K562 (cell line): ENCODE results near the gene SLX4IP. TPM values are rescaled to one million over a fixed set of nuclear protein-coding genes. Genes with fewer than 3 reads are reported as not detected.
A peak's percentile ranks its signal among the peaks of the same experiment; 100 is the strongest.

Experiments used
- ATAC-seq: fragments of 200-7000 bp; cut with Tn5 transposase; 3 replicates; pipeline ENCODE4 v1.9.1; 2020; ENCODE audit warnings: moderate library complexity
- BruUV-seq: library from RNA; stranded (reverse); fragments of 400-500 nt; replicated peaks from 2 replicates; lab custom pipeline; 2021; lab: Mats Ljungman, UMichigan
- CTCF ChIA-PET: fragments of 300-600 bp; formaldehyde crosslinking; extraction: SDS; loops from one replicate; lab custom pipeline; 2021; ENCODE audit warnings: low intra/inter-chr PET ratio; lab: Yijun Ruan, JAX
- POLR2A ChIA-PET: fragments of 300-600, 350-650 bp; sonication (Branson Sonifier 250); formaldehyde crosslinking; extraction: SDS; loops from one replicate; lab custom pipeline; 2021; ENCODE audit warnings: antibody characterized with exemption, inconsistent platforms; lab: Yijun Ruan, JAX
- DNase-seq, 4 experiments: peaks; one replicate each; pipeline versions ENCODE4 v3.0.0 to v3.0.0-alpha.2; 2011 to 2018; ENCODE audit warnings: low spot score in 3 of 4, mixed read lengths in 3 of 4; ENCODE audit errors: extremely low read depth in 1 of 4
- FAIRE-seq: peaks from 2 replicates; lab custom pipeline; 2011; peaks lifted over from hg19 to GRCh38; lab: Jason Lieb, UNC
- H2AFZ ChIP-seq: 2 replicates; pipeline ENCODE4 v1.6.0; 2011; ENCODE audit warnings: low read depth, low read length, control low read depth, inconsistent platforms
- H3K27ac ChIP-seq: fragments of 200-600 bp; 3 replicates; pipeline ENCODE4 v1.8.0; 2011; ENCODE audit warnings: low read depth, mild to moderate bottlenecking, control low read depth, inconsistent platforms, low read length, moderate library complexity, mixed read lengths; ENCODE audit errors: extremely low read depth
- H3K27me3 ChIP-seq, 2 experiments: fragments of 300-600 bp in 1 of 2; 2 replicates in 1 of 2; 3 replicates in 1 of 2; pipeline versions ENCODE4 v1.6.0 to v1.8.0; 2011; ENCODE audit warnings: inconsistent platforms in 2 of 2, low read length in 2 of 2, mild to moderate bottlenecking in 1 of 2, mixed read lengths in 1 of 2, moderate library complexity in 1 of 2; ENCODE audit not compliant: control insufficient read depth in 2 of 2, insufficient read depth in 2 of 2
- H3K36me3 ChIP-seq: fragments of 300-600 bp; 3 replicates; pipeline ENCODE4 v1.8.0; 2011; ENCODE audit warnings: mild to moderate bottlenecking, low read length, inconsistent platforms; ENCODE audit not compliant: control insufficient read depth, insufficient read depth
- H3K4me1 ChIP-seq, 2 experiments: fragments of 200-600 bp in 1 of 2; replicated peaks in 1 of 2; 2 replicates in 1 of 2; 3 replicates in 1 of 2; pipeline versions ENCODE4 v1.5.1 to v1.8.0; 2011; ENCODE audit warnings: inconsistent platforms in 2 of 2, low read length in 2 of 2, mild to moderate bottlenecking in 1 of 2, mixed read lengths in 1 of 2, moderate library complexity in 1 of 2; ENCODE audit not compliant: control insufficient read depth in 2 of 2, insufficient read depth in 2 of 2
- H3K4me2 ChIP-seq: 2 replicates; pipeline ENCODE4 v1.6.1; 2011; ENCODE audit warnings: low read length, control low read depth, inconsistent platforms, mixed read lengths; ENCODE audit not compliant: insufficient read depth
- H3K4me3 ChIP-seq: fragments of 200-600 bp; sonication (generic), shearing (Covaris generic); 2 replicates; pipeline ENCODE4 v1.5.1; 2016; ENCODE audit warnings: control low read depth, inconsistent platforms
- H3K79me2 ChIP-seq: fragments of 200-600 bp; 3 replicates; pipeline ENCODE4 v1.8.0; 2011; ENCODE audit warnings: low read length, inconsistent platforms; ENCODE audit not compliant: control insufficient read depth, insufficient read depth
- H3K9ac ChIP-seq, 2 experiments: 2 replicates each; pipeline versions ENCODE4 v1.6.0 to v1.6.1; 2011; ENCODE audit warnings: low read depth in 2 of 2, low read length in 2 of 2, control low read depth in 1 of 2, inconsistent platforms in 1 of 2, mild to moderate bottlenecking in 1 of 2, mixed read lengths in 1 of 2; ENCODE audit not compliant: insufficient read depth in 1 of 2
- H3K9me1 ChIP-seq: one replicate; pipeline ENCODE4 v1.6.0; 2011; ENCODE audit warnings: inconsistent platforms, mild to moderate bottlenecking, low read length, moderate library complexity; ENCODE audit not compliant: control insufficient read depth, insufficient read depth
- H3K9me3 ChIP-seq: replicated peaks from 2 replicates; pipeline ENCODE4 v1.5.1; 2011; ENCODE audit warnings: low read depth, low read length, inconsistent platforms; ENCODE audit not compliant: control insufficient read depth, insufficient read depth
- H4K20me1 ChIP-seq: replicated peaks from 2 replicates; pipeline ENCODE4 v1.6.1; 2011; ENCODE audit warnings: low read length, inconsistent platforms, mixed read lengths; ENCODE audit not compliant: control insufficient read depth, insufficient read depth
- CEBPB ChIP-seq: fragments of 450-650 bp; IDR thresholded peaks from 2 replicates; pipeline ENCODE4 v1.6.1; 2016; ENCODE audit warnings: missing genetic modification characterization, missing compliant biosample characterization
- HIVEP1 ChIP-seq: fragments of 250-450 bp; sonication (Bioruptor Pico); IDR thresholded peaks from 2 replicates; pipeline ENCODE4 v1.4.0; 2020; ENCODE audit warnings: mild to moderate bottlenecking
- KLF6 ChIP-seq: fragments of 250-450 bp; sonication (Bioruptor Pico); IDR thresholded peaks from 2 replicates; pipeline ENCODE4 v1.4.0; 2020; ENCODE audit warnings: mild to moderate bottlenecking, moderate library complexity, borderline replicate concordance
- NCOA6 ChIP-seq: fragments of 450-650 bp; IDR thresholded peaks from 2 replicates; pipeline ENCODE4 v1.6.1; 2017; ENCODE audit warnings: mild to moderate bottlenecking
- NR2C1 ChIP-seq, 2 experiments: fragments of 450-650 bp; IDR thresholded peaks; 2 replicates each; pipeline ENCODE4 v1.6.1; 2017; ENCODE audit warnings: mild to moderate bottlenecking in 2 of 2, antibody characterized with exemption in 1 of 2, inconsistent platforms in 1 of 2, missing compliant biosample characterization in 1 of 2, missing genetic modification characterization in 1 of 2
- RFX1 ChIP-seq: fragments of 450-650 bp; IDR thresholded peaks from 2 replicates; pipeline ENCODE4 v1.6.1; 2016; ENCODE audit warnings: mild to moderate bottlenecking, moderate library complexity
- ZNF586 ChIP-seq: fragments of 450-650 bp; formaldehyde crosslinking; conservative IDR thresholded peaks from 2 replicates; pipeline ENCODE4 v1.4.0; 2020; ENCODE audit warnings: mild to moderate bottlenecking, moderate library complexity
- WGBS: fragments of 100-300 bp; shearing (Covaris generic); methylation state at CpG from one replicate; pipeline ENCODE4 v1.1.6; 2016; ENCODE audit warnings: low coverage, mixed read lengths; ENCODE audit not compliant: insufficient coverage; ENCODE audit errors: missing lambda C conversion rate; 5-methylcytosine and 5-hydroxymethylcytosine counted together
- in situ Hi-C: fragments of 300-500 bp; cut with MboI; formaldehyde crosslinking; loops from 4 replicates; pipeline ENCODE4 v1.15.0; 2018; ENCODE audit warnings: inconsistent platforms, mixed read lengths
- intact Hi-C: fragments of 100-400 bp; cut with micrococcal nuclease; formaldehyde crosslinking; loops from 2 replicates; pipeline ENCODE4 v1.14.2; 2022
- polyA plus RNA-seq, 8 experiments: library from polyadenylated mRNA; depleted of rRNA in 4 of 8; stranded (reverse) in 5 of 8; unstranded in 3 of 8; fragments of >200 nt; fragmentation: Nextera tagmentation in 2 of 8; fragmentation: Illumina TruSeq in 1 of 8; extraction: Ambion mirVana in 2 of 8; extraction: Trizol in 1 of 8; gene quantifications; 2 replicates each; pipeline versions ENCODE4 v1.2.1 to v1.2.3, GENCODE V29; 2011 to 2014; ENCODE audit warnings: inconsistent platforms in 1 of 8, missing spikeins in 1 of 8
- total RNA-seq, 7 experiments: library from RNA; depleted of rRNA in 6 of 7; stranded (reverse); fragments of >200 nt in 6 of 7; fragmentation: Illumina TruSeq in 2 of 7; extraction: Trizol in 2 of 7; gene quantifications; 2 replicates each; pipeline versions ENCODE4 v1.2.1 to v1.2.3, GENCODE V29; 2011 to 2021; ENCODE audit warnings: low replicate concordance in 1 of 7

The SLX4IP gene
- total and polyA plus RNA-seq, 9 of the 15 experiments (the other 6 are each of a cell fraction or from before 2014, with no cell fraction given): 1.5 to 5.9 (median 3.5) TPM

- peak overlapping the region; percentile 74; the same call in 1 of the 3 replicates for H3K27ac ChIP-seq
- no peak for FAIRE-seq
- in situ Hi-C loops: no loop called here
- no peaks in the 10 kb centered on the region for H3K9me3 ChIP-seq
- H3K27me3 ChIP-seq: no peaks in the 10 kb centered on the region
- POLR2A ChIA-PET: no interaction called here
- peaks cover 8% of the 10 kb centered on the region; the same call in 1 of the 3 replicates for H3K79me2 ChIP-seq
- WGBS: 78% methylated on average over 5 of the region's 5 CpGs
- no peak overlapping the region for H3K9ac ChIP-seq
- H3K36me3 ChIP-seq: no peaks in the 10 kb centered on the region
- no peak for TF ChIP-seq NR2C1 (IDR thresholded peaks at IDR 0.05)
- no peak for TF ChIP-seq NR2C1 (tag; IDR thresholded peaks at IDR 0.05)
- no peak for TF ChIP-seq NCOA6
- no peak for TF ChIP-seq CEBPB
- TF ChIP-seq, all 486 proteins: peak for 0
- Histone ChIP-seq H2AFZ (0 out of 2 replicates have a peak overlapping the region, but pooled peaks have one; percentile 15), H3K4me2 (peak overlapping the region; percentile 75; the same call in 1 of the 2 replicates), H3K4me1 (peaks cover 4 to 33% of the 10 kb centered on the region in 2 experiments; a peak in 4 of 5 replicates), H3K9me1 (no peaks in the 10 kb centered on the region), H4K20me1 (no peaks in the 10 kb centered on the region), H3K4me3 (no peak overlapping the region)
- BruUV-seq: no TSS peak
- peak; percentile 13; the same call in 2 of the 3 replicates for ATAC-seq
- CTCF ChIA-PET: no interaction called here
- intact Hi-C loops: no loop called here
- DNase-seq: no peak
Measured at GRCh38 chr20:10502098-10502526, 67.0 kb downstream of the SLX4IP start.

- no peaks in the 10 kb centered on the region for H3K9me3 ChIP-seq
- no peaks in the 10 kb centered on the region for H3K36me3 ChIP-seq
- H3K27ac ChIP-seq: no peak overlapping the region
- FAIRE-seq (no peak), ATAC-seq (no peak), DNase-seq (no peak)
- H3K4me2 ChIP-seq: peak overlapping the region; percentile 36; the same call in 1 of the 2 replicates
- 88% methylated on average over 7 of the region's 7 CpGs for WGBS
- ChIA-PET POLR2A (interaction anchor here (1.1 kb wide), 1 partner anchor 16 kb away, joined by 3 read pairs; no protein-coding TSS in a partner anchor), CTCF (no interaction called here)
- in situ Hi-C loops (no loop called here), intact Hi-C loops (no loop called here)
- no peaks in the 10 kb centered on the region for H3K9me1 ChIP-seq
- H3K4me1 ChIP-seq: peaks cover 4 to 44% of the 10 kb centered on the region in 2 experiments; a peak in 4 of 5 replicates
- H3K79me2 ChIP-seq: peaks cover 18% of the 10 kb centered on the region; the same call in 1 of the 3 replicates
- no TSS peak for BruUV-seq
- no peak for TF ChIP-seq KLF6 (CRISPR knock-in tag)
- TF ChIP-seq RFX1: peak; percentile 26; the same call in 1 of the 2 replicates
- no peak for TF ChIP-seq ZNF586 (CRISPR knock-in tag)
- TF ChIP-seq HIVEP1 (CRISPR knock-in tag): no peak
- H4K20me1 ChIP-seq: no peaks in the 10 kb centered on the region
- no peak overlapping the region for H3K4me3 ChIP-seq
- no peak overlapping the region for H3K9ac ChIP-seq
- no peak overlapping the region for H2AFZ ChIP-seq
- no peaks in the 10 kb centered on the region for H3K27me3 ChIP-seq
Measured at GRCh38 chr20:10504608-10504993, 69.5 kb downstream of the SLX4IP start.
